RWPE2 (cell line): ENCODE data around the gene BRIP1.
"Not testable (repeated sequence)": the region's sequence is repeated elsewhere in the genome, so short reads cannot be mapped to it uniquely, and the experiment has no call there.

Experiments
- ATAC-seq: fragments of 200-7000 bp; cut with Tn5 transposase; 3 replicates; pipeline ENCODE4 v1.9.1; 2021; ENCODE audit warnings: low read depth
- DNase-seq: peaks from one replicate; pipeline ENCODE4 v3.0.0-alpha.2; 2020; ENCODE audit warnings: low spot score
- H3K27ac ChIP-seq: fragments of 450-650 bp; 2 replicates; pipeline ENCODE4 v1.5.1; 2017; ENCODE audit warnings: mild to moderate bottlenecking; ENCODE audit not compliant: poor library complexity, severe bottlenecking
- H3K27me3 ChIP-seq: fragments of 250-450 bp; sonication (Bioruptor Pico); 2 replicates; pipeline ENCODE4 v1.5.1; 2021; ENCODE audit warnings: mild to moderate bottlenecking, moderate library complexity; ENCODE audit not compliant: insufficient read depth, poor library complexity, severe bottlenecking
- H3K36me3 ChIP-seq: fragments of 250-450 bp; sonication (Bioruptor Pico); 2 replicates; pipeline ENCODE4 v1.5.1; 2020; ENCODE audit warnings: low read depth, mild to moderate bottlenecking, moderate library complexity
- H3K4me1 ChIP-seq: fragments of 250-450 bp; sonication (Bioruptor Pico); 2 replicates; pipeline ENCODE4 v1.5.1; 2021; ENCODE audit warnings: mild to moderate bottlenecking, moderate library complexity; ENCODE audit not compliant: insufficient read depth, poor library complexity, severe bottlenecking
- H3K4me3 ChIP-seq: fragments of 250-450 bp; sonication (Bioruptor Pico); 2 replicates; pipeline ENCODE4 v1.5.1; 2021; ENCODE audit warnings: mild to moderate bottlenecking, moderate library complexity; ENCODE audit not compliant: severe bottlenecking
- H3K9me3 ChIP-seq: fragments of 250-450 bp; sonication (Bioruptor Pico); 2 replicates; pipeline ENCODE4 v1.5.1; 2021; ENCODE audit warnings: mild to moderate bottlenecking, moderate library complexity; ENCODE audit not compliant: severe bottlenecking
- CTCF ChIP-seq: fragments of 450-650 bp; IDR thresholded peaks from one replicate; pipeline ENCODE4 v1.5.1; 2017; ENCODE audit warnings: mild to moderate bottlenecking, moderate library complexity; ENCODE audit not compliant: poor library complexity, severe bottlenecking

BRIP1 gene

GRCh38 chr17:61733021-61733420, 130.3 kb downstream of the BRIP1 start:
- no peak overlapping the region for H3K27ac ChIP-seq
- peaks cover 8% of the 10 kb centered on the region for H3K9me3 ChIP-seq
- no peak for DNase-seq
- no peaks in the 10 kb centered on the region for H3K27me3 ChIP-seq
- ATAC-seq: no peak
- H3K4me3 ChIP-seq: no peak overlapping the region
- TF ChIP-seq CTCF: no peak
- peaks cover 52% of the 10 kb centered on the region for H3K36me3 ChIP-seq
- no peaks in the 10 kb centered on the region for H3K4me1 ChIP-seq

GRCh38 chr17:61732169-61732568, 131.2 kb downstream of the BRIP1 start:
- H3K4me1 ChIP-seq: no peaks in the 10 kb centered on the region
- no peak overlapping the region for H3K27ac ChIP-seq
- no peaks in the 10 kb centered on the region for H3K27me3 ChIP-seq
- no peak for ATAC-seq
- no peak for DNase-seq
- no peak for TF ChIP-seq CTCF
- H3K4me3 ChIP-seq: no peak overlapping the region
- H3K36me3 ChIP-seq: peaks cover 45% of the 10 kb centered on the region
- H3K9me3 ChIP-seq: peaks cover 2% of the 10 kb centered on the region

DNA sequence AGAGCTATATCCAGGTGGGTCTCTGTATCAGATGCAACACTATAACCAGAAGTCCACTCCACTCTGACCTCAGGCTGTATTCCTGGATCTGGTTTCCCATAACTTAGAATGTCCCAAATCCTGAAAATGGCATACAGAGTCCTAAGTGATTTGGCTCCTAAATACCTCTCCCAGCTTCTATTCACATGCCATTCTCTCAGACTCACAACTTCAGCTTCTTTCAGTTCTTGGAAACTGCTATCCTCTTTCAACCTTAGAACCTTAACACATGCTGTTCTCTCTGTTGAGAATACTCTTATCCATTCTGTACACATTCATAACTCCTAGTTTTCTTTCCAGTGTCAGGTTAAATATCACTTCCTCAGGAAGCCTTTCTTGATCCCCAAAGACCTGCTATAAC, 132.0 kb downstream of the BRIP1 start:
- TF ChIP-seq CTCF: no peak
- H3K4me1 ChIP-seq: no peaks in the 10 kb centered on the region
- DNase-seq (no peak), ATAC-seq (no peak)
- H3K36me3 ChIP-seq: peaks cover 44% of the 10 kb centered on the region
- no peaks in the 10 kb centered on the region for H3K27me3 ChIP-seq
- H3K9me3 ChIP-seq: no peaks in the 10 kb centered on the region
- no peak overlapping the region for H3K4me3 ChIP-seq
- H3K27ac ChIP-seq: no peak overlapping the region

DNA sequence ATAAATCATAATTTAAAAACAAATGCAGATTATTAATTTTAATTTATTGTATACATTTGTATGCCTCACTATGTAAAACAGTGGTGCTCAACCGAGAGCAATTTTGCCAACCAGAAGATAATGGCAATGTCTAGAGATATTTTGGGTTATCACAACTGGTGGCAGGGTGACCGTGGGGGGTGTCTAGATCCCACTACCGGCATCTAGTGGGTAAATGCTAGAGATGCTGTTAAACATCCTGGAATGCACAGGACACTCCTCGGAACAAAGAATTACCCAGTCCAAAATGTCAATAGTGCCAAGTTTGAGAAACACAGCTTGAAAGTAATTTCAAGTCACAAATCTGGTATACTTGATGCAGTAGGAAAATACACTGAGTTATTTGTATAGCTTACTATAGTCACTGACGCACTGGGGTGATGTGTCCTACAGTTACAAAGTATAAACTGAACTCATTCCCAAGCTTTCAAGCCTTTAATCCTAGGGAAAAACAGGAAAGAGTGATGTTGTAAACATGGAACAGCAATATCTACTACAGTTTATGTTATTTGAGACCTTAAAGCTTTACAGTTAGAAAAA, 133.5 kb downstream of the BRIP1 start:
- Histone ChIP-seq H3K4me1 (no peaks in the 10 kb centered on the region), H3K36me3 (peaks cover 49% of the 10 kb centered on the region), H3K9me3 (no peaks in the 10 kb centered on the region), H3K27me3 (no peaks in the 10 kb centered on the region), H3K27ac (no peak overlapping the region), H3K4me3 (no peak overlapping the region)
- ATAC-seq (no peak), DNase-seq (no peak)
- TF ChIP-seq CTCF: no peak

GRCh38 chr17:61728297-61728836, 135.0 kb downstream of the BRIP1 start:
- Histone ChIP-seq H3K9me3 (no peaks in the 10 kb centered on the region), H3K27ac (no peak overlapping the region), H3K4me1 (no peaks in the 10 kb centered on the region), H3K27me3 (no peaks in the 10 kb centered on the region), H3K36me3 (peaks cover 42% of the 10 kb centered on the region), H3K4me3 (no peak overlapping the region)
- ATAC-seq: no peak
- TF ChIP-seq CTCF: no peak
- DNase-seq: no peak

DNA sequence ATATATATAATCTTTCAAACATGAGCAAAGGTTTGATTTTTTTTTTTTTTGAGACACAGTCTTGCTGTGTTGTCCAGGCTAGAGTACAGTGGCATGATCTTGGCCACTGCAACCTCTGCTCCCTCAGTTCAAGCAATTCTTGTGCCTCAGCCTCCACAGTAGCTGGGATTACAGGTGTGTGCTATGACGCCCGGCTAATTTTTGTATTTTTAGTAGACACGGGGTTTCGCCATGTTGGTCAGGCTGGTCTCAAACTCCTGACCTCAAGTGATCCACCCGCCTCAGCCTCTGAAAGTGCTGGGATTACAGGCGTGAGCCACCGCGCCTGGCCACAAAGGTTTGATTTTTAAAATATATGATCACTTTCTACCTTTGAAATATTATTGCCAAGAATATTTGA, 135.5 kb downstream of the BRIP1 start:
- not testable (repeated sequence) for H3K27ac ChIP-seq, ATAC-seq, H3K4me3 ChIP-seq, H3K4me1 ChIP-seq, H3K27me3 ChIP-seq, DNase-seq, H3K9me3 ChIP-seq
- H3K36me3 ChIP-seq: peaks cover 39% of the 10 kb centered on the region
